Adipose tissue (tissue), 3 donors: ENCODE data around the gene INTS6L. TPM values are rescaled to one million over a fixed set of nuclear protein-coding genes. Genes with fewer than 3 reads are reported as not detected.
"Not testable (repeated sequence)": the region's sequence is repeated elsewhere in the genome, so short reads cannot be mapped to it uniquely, and the experiment has no call there.

ENCODE experiments used
- H3K27ac ChIP-seq: one replicate; pipeline ENCODE4 v1.5.1; 2013; ENCODE audit warnings: low read depth, low read length
- WGBS, 3 donors: extraction: QIAGEN DNeasy Blood & Tissue Kit; methylation state at CpG; one replicate each; pipeline ENCODE4 v1.1.7; 2013; 5-methylcytosine and 5-hydroxymethylcytosine counted together
- polyA plus RNA-seq, 3 donors: library from polyadenylated mRNA; stranded (reverse); fragments of 200-250 nt; gene quantifications; one replicate each; pipeline ENCODE4 v1.2.3, GENCODE V29; 2013
- donor health status: healthy with polysubstance abuse.
- donor health status: Bipolar disorder and iron deficiency.
- donor health status: healthy.

The INTS6L gene
- polyA plus RNA-seq, 3 donors = 1.2 to 2.4 (median 2.3) TPM

DNA sequence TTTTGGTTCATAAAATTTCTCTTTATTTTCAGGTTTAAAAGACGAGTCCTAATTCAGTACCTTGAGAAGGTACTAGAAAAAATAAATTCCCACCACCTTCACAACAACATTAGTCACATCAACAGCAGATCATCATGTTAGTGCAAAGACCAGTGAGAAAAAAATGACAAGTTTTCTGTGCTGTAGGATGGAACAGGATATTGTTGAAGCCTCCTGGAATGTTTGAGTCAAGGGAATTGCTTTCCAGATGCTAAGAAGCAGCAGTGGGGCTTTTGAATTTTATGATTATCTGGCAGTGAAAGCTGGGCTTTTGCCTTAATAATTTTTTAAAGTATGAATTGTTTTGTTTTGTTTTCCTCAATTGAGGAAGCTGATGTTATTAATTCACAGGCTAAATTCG, 61.0 kb downstream of the INTS6L start:
- 48 to 76% (median 76%) methylated on average over 2 of the region's 2 CpGs for WGBS, 3 donors
- H3K27ac ChIP-seq = no peak overlapping the region

DNA sequence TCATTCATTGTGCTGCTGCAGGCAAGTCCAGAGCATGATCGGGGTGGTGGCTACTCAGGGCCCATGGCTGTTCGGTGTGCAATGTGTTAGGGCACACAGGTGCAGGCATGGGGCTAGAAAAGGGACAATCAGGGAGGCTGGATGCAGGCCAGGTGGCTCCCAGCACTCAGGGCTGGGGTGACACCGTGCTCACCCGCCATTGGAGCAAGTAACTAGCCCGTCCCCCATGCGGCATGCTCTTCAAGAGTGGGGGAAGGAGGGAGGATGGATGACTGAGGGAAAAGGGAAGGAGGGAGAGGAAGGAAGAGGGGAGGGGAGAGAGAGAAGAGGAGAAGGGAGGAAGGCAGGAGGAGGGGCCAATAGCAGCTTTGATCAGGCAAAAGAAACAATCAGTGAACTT, 64.7 kb downstream of the INTS6L start:
- no peak overlapping the region for H3K27ac ChIP-seq
- 61 to 95% (median 82%) methylated on average over 6 of the region's 6 CpGs for WGBS, 3 donors

DNA sequence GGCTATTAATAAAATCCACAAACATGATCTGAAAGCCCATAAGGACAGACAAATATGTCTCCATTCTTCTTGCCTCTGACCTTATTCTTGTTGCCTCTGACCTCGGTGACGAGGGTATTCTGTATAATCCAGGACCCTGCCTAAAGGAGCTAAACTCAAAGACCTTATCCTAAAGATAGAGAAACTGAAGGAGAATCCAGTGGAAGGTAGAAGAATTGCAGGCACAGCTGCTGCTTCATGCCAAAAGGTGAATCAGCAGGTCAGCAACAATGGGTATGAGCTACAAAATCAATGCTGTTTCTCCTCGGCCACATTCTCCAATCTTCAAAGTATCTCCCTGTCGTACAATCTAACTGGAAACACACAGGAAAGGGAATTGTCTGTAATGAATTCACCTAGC, 71.4 kb downstream of the INTS6L start:
- 59 to 82% (median 67%) methylated on average over 4 of the region's 4 CpGs for WGBS, 3 donors
- H3K27ac ChIP-seq = no peak overlapping the region

DNA sequence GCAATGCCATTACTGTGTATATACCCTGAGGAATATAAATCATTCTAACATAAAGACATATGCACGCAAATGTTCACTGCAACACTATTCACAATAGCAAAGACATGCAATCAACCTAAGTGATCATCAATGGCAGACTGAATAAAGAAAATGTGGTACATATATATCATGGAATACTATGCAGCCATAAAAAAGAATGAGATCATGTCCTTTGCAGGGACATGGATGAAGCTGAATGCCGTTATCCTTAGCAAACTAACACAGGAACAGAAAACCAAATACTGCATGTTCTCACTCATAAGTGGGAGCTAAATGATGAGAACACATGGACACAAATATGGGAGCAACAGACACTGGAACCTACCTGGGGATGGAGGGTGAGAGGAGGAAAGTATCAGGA, 73.6 kb downstream of the INTS6L start:
- 88 to 95% (median 93%) methylated on average over 2 of the region's 2 CpGs for WGBS, 3 donors
- H3K27ac ChIP-seq = not testable (repeated sequence)

DNA sequence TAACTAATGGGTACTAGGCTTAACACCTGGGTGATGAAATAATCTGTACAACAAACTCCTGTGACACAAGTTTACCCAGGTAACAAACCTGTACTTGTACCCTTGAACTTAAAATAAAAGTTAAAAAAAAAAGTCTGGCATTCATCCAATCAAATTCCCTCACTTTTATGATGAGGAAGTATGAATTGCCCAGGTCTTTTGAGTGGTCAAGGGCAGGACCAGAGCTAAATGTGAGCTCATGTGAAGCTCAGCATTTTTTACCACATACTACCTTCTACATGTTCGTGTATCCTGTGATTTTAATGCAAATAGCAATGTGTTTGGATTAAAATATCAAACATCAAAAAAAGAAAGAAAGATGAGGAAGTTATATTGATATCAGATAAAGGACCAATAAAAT, 74.0 kb downstream of the INTS6L start:
- H3K27ac ChIP-seq = not testable (repeated sequence)
- WGBS, 3 donors = 53 to 77% (median 69%) methylated on average over 1 of the region's 1 CpG

DNA sequence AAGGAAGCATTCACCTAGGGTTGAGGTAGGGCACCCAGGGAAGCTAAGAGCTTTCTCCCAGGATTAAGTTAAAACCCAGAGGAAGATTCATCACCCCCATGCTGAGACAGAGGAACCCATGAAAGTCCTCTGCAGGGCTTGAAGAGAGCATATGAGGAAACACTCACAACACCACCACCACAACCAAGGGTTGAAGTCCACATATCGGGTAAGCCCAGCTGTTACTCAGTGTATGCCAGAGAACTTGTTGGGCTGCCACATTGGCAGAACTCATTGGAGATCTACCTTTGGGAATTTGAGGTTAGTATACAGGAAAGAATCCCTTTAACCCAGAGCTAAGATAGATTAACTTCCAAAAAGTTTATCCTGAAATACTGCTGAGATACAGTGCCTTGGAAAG, 75.1 kb downstream of the INTS6L start:
- WGBS, 3 donors = 55 to 85% (median 75%) methylated on average over 1 of the region's 1 CpG
- no peak overlapping the region for H3K27ac ChIP-seq

DNA sequence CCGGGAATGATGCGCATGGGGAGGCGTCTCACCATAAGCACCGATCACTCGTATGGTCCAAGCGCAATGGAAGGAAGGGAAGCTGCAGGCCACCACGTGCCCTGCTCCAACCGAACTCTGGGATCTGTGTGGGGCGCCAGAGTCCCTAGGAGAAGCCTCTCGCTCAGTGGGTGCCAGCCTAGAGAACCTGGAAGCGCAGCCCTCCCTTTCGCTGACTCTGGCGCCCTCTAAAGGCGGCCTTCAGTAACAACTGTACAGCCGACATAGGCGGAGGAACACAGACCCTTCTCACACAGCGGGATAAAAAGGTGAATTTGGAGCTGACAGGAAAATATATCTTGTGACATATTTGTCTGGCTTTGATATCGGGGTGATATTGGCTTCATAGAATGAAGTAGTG, 76.0 kb downstream of the INTS6L start:
- H3K27ac ChIP-seq = no peak overlapping the region
- whole genome bisulfite sequencing, 3 donors = 25 to 53% (median 53%) methylated on average over 16 to 18 of the region's 18 CpGs

DNA sequence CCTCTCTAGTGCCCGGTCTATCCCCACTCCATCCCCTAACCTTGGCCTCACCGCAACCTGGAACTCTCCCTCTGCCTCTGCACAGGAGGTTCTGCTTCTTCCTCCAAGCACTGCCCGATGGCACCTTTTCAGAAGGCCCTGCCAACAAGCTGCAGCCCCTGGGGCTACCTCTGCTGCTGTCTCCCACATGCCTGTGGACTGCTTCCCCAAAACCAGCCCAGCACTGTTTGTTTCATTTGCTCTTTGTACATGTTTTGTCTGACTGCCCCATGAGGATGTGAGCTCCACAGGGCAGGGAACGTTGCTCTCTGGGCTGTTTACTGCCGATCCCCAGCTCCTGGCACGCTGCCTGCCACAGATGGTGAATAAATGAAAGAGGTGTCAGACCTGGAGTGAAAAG, 85.4 kb downstream of the INTS6L start:
- no peak overlapping the region for H3K27ac ChIP-seq
- 53 to 71% (median 66%) methylated on average over 6 of the region's 6 CpGs for WGBS, 3 donors

DNA sequence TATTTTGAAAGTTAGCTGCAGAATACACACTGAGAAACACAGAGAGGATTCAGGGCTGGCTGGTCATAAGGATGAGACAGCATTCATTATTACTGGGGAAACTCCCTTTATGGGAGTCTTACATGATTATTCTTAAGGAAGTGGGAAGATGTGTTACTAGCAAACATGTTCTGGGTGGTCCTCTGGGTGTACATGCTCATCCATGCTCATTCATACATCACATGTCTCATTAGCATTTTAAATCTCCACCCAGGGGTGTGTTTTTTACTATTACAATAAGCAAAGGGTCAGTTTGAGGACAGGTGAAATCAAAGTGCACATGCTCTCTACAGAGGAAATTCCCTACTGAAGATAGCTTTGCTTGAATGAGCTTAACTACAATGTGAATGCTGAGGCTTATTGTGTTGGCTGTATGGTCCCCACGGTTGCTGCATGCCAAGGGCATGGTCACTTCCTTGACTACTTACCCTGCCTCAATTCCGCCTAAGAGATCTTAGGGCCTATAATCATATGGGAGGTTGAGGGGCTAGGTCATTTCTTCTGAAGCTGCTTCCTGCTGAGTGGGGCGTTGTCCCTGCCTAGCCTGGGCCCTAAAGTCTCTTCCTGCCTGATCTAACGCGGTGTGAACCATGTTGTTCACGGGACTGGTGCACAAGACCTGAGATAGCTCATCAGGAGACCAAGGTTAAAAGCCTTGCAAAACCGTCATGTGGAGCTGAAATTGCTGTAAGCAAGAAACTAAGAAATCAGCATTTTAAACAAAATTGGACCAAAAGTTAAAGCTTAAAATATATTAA, 104.1 kb downstream of the INTS6L start:
- WGBS, 3 donors = 72 to 75% (median 74%) methylated on average over 3 to 4 of the region's 7 CpGs
- not testable (repeated sequence) for H3K27ac ChIP-seq

DNA sequence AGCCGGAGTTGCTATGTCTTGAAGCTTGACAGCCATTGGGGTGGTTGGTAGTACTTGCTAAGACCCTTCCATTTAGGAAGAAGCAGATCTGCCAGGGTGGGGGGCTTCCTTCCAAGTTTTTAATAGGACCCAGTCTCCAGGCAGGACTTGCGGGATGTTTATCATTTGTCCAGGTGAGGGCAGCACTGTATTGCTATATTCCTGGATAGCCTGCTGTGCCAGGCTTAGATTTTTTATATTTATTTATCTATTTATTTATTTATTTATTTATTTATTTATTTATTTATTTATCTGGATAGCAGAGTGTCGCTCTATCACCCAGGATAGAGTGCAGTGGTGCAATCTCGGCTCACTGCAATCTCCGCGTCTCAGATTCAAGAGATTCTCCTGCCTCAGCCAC, 105.5 kb downstream of the INTS6L start:
- 78 to 89% (median 82%) methylated on average over 6 of the region's 6 CpGs for WGBS, 3 donors
- no peak overlapping the region for H3K27ac ChIP-seq

DNA sequence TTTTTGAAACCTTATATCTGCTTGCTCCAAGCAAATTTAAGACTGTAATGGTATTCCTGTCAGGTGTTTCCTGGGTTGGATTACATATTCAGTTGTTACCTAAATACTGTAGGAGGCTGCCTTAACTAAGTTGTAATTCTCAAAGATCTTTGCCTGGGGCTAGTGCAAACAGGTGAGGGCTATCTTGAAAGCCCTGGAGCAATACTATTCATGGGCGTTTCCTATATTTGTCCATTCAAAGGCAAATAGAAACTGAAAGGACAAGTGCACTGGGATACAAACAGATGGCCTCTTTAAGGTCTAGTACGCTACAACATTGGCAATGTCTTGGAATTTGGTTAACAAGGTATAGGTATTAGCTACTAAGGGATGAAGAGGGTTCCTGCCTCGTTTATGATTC, 108.9 kb downstream of the INTS6L start:
- WGBS, 3 donors = 60 to 75% (median 69%) methylated on average over 3 of the region's 3 CpGs
- no peak overlapping the region for H3K27ac ChIP-seq

Other genes starting within 250 kb of the INTS6L start
- gene ETDC, start 211.2 kb upstream of the INTS6L start, polyA plus RNA-seq = not detected
- 1 to 10 TPM; 3.8 to 4.8 (median 4.0) TPM for gene ZNF75D, start 176.6 kb upstream of the INTS6L start, polyA plus RNA-seq
- 1 to 10 TPM; 1.8 to 3.6 (median 2.1) TPM for gene ZNF449, start 175.9 kb upstream of the INTS6L start, polyA plus RNA-seq
- 1 to 10 TPM in 1 of 3 donors, under 1 TPM in 2; 0.56 to 1.0 (median 0.91) TPM for gene SMIM10L2A, start 98.7 kb upstream of the INTS6L start, polyA plus RNA-seq
- gene CT45A1, start 193.0 kb downstream of the INTS6L start, polyA plus RNA-seq = not detected
- not detected for gene CT45A3, start 247.5 kb downstream of the INTS6L start, polyA plus RNA-seq